Rectal smooth muscle tissue (tissue), 1 donor: ENCODE data around the gene ILDR2.

Experiments used
- H3K27ac ChIP-seq: one replicate; pipeline ENCODE4 v1.7.0; 2013; ENCODE audit warnings: low read depth, low read length, inconsistent platforms
- H3K27me3 ChIP-seq: one replicate; pipeline ENCODE4 v1.7.0; 2013; ENCODE audit warnings: low read length; ENCODE audit not compliant: control insufficient read depth, insufficient read depth
- H3K36me3 ChIP-seq: one replicate; pipeline ENCODE4 v1.7.0; 2013; ENCODE audit warnings: low read length; ENCODE audit not compliant: control insufficient read depth, insufficient read depth
- H3K4me1 ChIP-seq: one replicate; pipeline ENCODE4 v1.7.0; 2013; ENCODE audit warnings: low read length; ENCODE audit not compliant: control insufficient read depth, insufficient read depth
- H3K4me3 ChIP-seq: one replicate; pipeline ENCODE4 v1.7.0; 2013; ENCODE audit warnings: low read length
- H3K9ac ChIP-seq: one replicate; pipeline ENCODE4 v1.7.0; 2013; ENCODE audit warnings: low read length

ILDR2 gene

GRCh38 chr1:166869318-166870099 is 105.8 kb downstream of the ILDR2 start:
- no peak overlapping the region for H3K9ac ChIP-seq
- H3K27me3 ChIP-seq: no peaks in the 10 kb centered on the region
- H3K27ac ChIP-seq: no peak overlapping the region
- no peaks in the 10 kb centered on the region for H3K4me1 ChIP-seq
- peaks cover 7% of the 10 kb centered on the region for H3K36me3 ChIP-seq
- H3K4me3 ChIP-seq: no peak overlapping the region

- H3K36me3 ChIP-seq: peaks cover 10% of the 10 kb centered on the region
- no peaks in the 10 kb centered on the region for H3K27me3 ChIP-seq
- H3K27ac ChIP-seq: no peak overlapping the region
- no peak overlapping the region for H3K4me3 ChIP-seq
- no peak overlapping the region for H3K9ac ChIP-seq
- no peaks in the 10 kb centered on the region for H3K4me1 ChIP-seq
Observed at GRCh38 chr1:166868639-166869038, 106.7 kb downstream of the ILDR2 start.

GRCh38 chr1:166865926-166866325 is 109.4 kb downstream of the ILDR2 start:
- H3K4me1 ChIP-seq: no peaks in the 10 kb centered on the region
- H3K27ac ChIP-seq: no peak overlapping the region
- no peak overlapping the region for H3K4me3 ChIP-seq
- no peak overlapping the region for H3K9ac ChIP-seq
- H3K27me3 ChIP-seq: no peaks in the 10 kb centered on the region
- peaks cover 16% of the 10 kb centered on the region for H3K36me3 ChIP-seq

- H3K4me3 ChIP-seq: no peak overlapping the region
- H3K27me3 ChIP-seq: no peaks in the 10 kb centered on the region
- no peak overlapping the region for H3K27ac ChIP-seq
- H3K9ac ChIP-seq: no peak overlapping the region
- peaks cover 19% of the 10 kb centered on the region for H3K36me3 ChIP-seq
- H3K4me1 ChIP-seq: no peaks in the 10 kb centered on the region
Observed at GRCh38 chr1:166859597-166859996, 115.7 kb downstream of the ILDR2 start.

- no peak overlapping the region for H3K9ac ChIP-seq
Observed at GRCh38 chr1:166858726-166859419, 116.5 kb downstream of the ILDR2 start.

More at GRCh38 chr1:166858726-166859419, 116.5 kb downstream of the ILDR2 start:
- H3K27ac ChIP-seq: no peak overlapping the region
- no peaks in the 10 kb centered on the region for H3K4me1 ChIP-seq
- H3K27me3 ChIP-seq: no peaks in the 10 kb centered on the region
- H3K4me3 ChIP-seq: no peak overlapping the region
- peaks cover 17% of the 10 kb centered on the region for H3K36me3 ChIP-seq
